Hepatocyte (in vitro differentiated cells): ENCODE measurements around the gene NTRK1. TPM values are rescaled to one million over a fixed set of nuclear protein-coding genes. Genes with fewer than 3 reads are reported as not detected.
A peak's percentile ranks its signal among the peaks of the same experiment; 100 is the strongest.

Experiments used
- DNase-seq: peaks from one replicate; pipeline ENCODE4 v3.0.0-alpha.2; 2016; ENCODE audit warnings: low spot score
- H2AFZ ChIP-seq: fragments of 200-600 bp; sonication (generic); 2 replicates; pipeline ENCODE4 v1.6.0; 2016; ENCODE audit warnings: antibody characterized with exemption, mild to moderate bottlenecking
- H3K27ac ChIP-seq: fragments of 200-600 bp; sonication (generic); 2 replicates; pipeline ENCODE4 v1.5.1; 2016; ENCODE audit warnings: mild to moderate bottlenecking
- H3K27me3 ChIP-seq: fragments of 200-600 bp; sonication (generic); 2 replicates; pipeline ENCODE4 v1.6.1; 2016
- H3K36me3 ChIP-seq: fragments of 200-600 bp; sonication (generic); replicated peaks from 2 replicates; pipeline ENCODE4 v1.5.1; 2016; ENCODE audit warnings: low read depth; ENCODE audit not compliant: insufficient read depth
- H3K4me1 ChIP-seq: fragments of 200-600 bp; sonication (generic); 2 replicates; pipeline ENCODE4 v1.5.1; 2016; ENCODE audit warnings: mild to moderate bottlenecking, moderate library complexity; ENCODE audit not compliant: insufficient read depth
- H3K4me2 ChIP-seq: fragments of 200-600 bp; sonication (generic); 2 replicates; pipeline ENCODE4 v1.6.0; 2016
- H3K4me3 ChIP-seq: fragments of 200-600 bp; sonication (generic); 2 replicates; pipeline ENCODE4 v1.5.1; 2016; ENCODE audit warnings: mild to moderate bottlenecking
- H3K79me2 ChIP-seq: fragments of 200-600 bp; sonication (generic); 2 replicates; pipeline ENCODE4 v1.6.0; 2017; ENCODE audit warnings: mild to moderate bottlenecking
- H3K9me2 ChIP-seq: fragments of 200-600 bp; sonication (generic); replicated peaks from 2 replicates; pipeline ENCODE4 v1.6.0; 2017; ENCODE audit warnings: mild to moderate bottlenecking; ENCODE audit not compliant: insufficient read depth
- H3K9me3 ChIP-seq: fragments of 200-600 bp; sonication (generic); 2 replicates; pipeline ENCODE4 v1.5.1; 2016; ENCODE audit warnings: low read depth, mild to moderate bottlenecking
- H4K20me1 ChIP-seq: fragments of 200-600 bp; sonication (generic); 2 replicates; pipeline ENCODE4 v1.6.0; 2016; ENCODE audit warnings: mild to moderate bottlenecking; ENCODE audit not compliant: insufficient read depth, poor library complexity, severe bottlenecking
- CTCF ChIP-seq: fragments of 200-600 bp; sonication (generic); IDR thresholded peaks from 2 replicates; pipeline ENCODE4 v1.5.1; 2016; ENCODE audit warnings: antibody characterized with exemption, mild to moderate bottlenecking; ENCODE audit not compliant: poor library complexity
- EZH2 ChIP-seq: fragments of 200-600 bp; sonication (generic); IDR thresholded peaks from 2 replicates; pipeline ENCODE4 v1.6.1; 2016; ENCODE audit warnings: antibody characterized with exemption, mild to moderate bottlenecking, borderline replicate concordance
- EZH2phosphoT487 ChIP-seq: fragments of 200-600 bp; sonication (generic); IDR thresholded peaks from one replicate; pipeline ENCODE4 v1.6.1; 2018; ENCODE audit warnings: antibody characterized with exemption, mild to moderate bottlenecking, low read depth, moderate library complexity; ENCODE audit not compliant: unreplicated experiment, severe bottlenecking
- WGBS: methylation state at CpG from one replicate; pipeline ENCODE4 v1.1.6; 2016; ENCODE audit warnings: low lambda C conversion rate; ENCODE audit errors: missing lambda C conversion rate; 5-methylcytosine and 5-hydroxymethylcytosine counted together
- polyA plus RNA-seq: library from polyadenylated mRNA; unstranded; fragments of >200 nt; fragmentation: Nextera tagmentation; extraction: Ambion mirVana; gene quantifications from 2 replicates; pipeline ENCODE4 v1.2.1, GENCODE V29; 2016
- total RNA-seq: library from RNA; depleted of rRNA; stranded (reverse); fragments of >200 nt; gene quantifications from 2 replicates; pipeline ENCODE4 v1.2.3, GENCODE V29; 2014

Gene NTRK1
- total and polyA plus RNA-seq, 2 experiments from 2014 or later = 0.13 TPM; not detected in 1

- Histone ChIP-seq H3K79me2 (no peaks in the 10 kb centered on the region), H3K36me3 (no peaks in the 10 kb centered on the region), H3K9me2 (no peaks in the 10 kb centered on the region), H3K9me3 (no peaks in the 10 kb centered on the region), H3K4me1 (peaks cover 27% of the 10 kb centered on the region), H3K27ac (no peak overlapping the region), H3K4me3 (no peak overlapping the region), H3K4me2 (peak overlapping the region; percentile 80), H4K20me1 (no peaks in the 10 kb centered on the region), H2AFZ (no peak overlapping the region), H3K27me3 (peaks cover 85% of the 10 kb centered on the region)
- no peak for DNase-seq
- WGBS = 13% methylated on average over 11 of the region's 11 CpGs
- TF ChIP-seq CTCF (no peak), EZH2 (peak; percentile 61)
Observed at GRCh38 chr1:156922986-156923669, 62.5 kb downstream of the NTRK1 start.

- Histone ChIP-seq H3K4me3 (no peak overlapping the region), H3K9me2 (no peaks in the 10 kb centered on the region), H3K4me1 (peaks cover 27% of the 10 kb centered on the region), H4K20me1 (no peaks in the 10 kb centered on the region), H3K27me3 (peaks cover 89% of the 10 kb centered on the region), H2AFZ (no peak overlapping the region), H3K79me2 (no peaks in the 10 kb centered on the region), H3K9me3 (no peaks in the 10 kb centered on the region), H3K36me3 (no peaks in the 10 kb centered on the region), H3K4me2 (peak overlapping the region; percentile 80), H3K27ac (no peak overlapping the region)
- 3% methylated on average over 42 of the region's 64 CpGs for WGBS
- TF ChIP-seq EZH2 = peak; percentile 57
- no peak for TF ChIP-seq CTCF
- TF ChIP-seq EZH2phosphoT487 = no peak
- DNase-seq = no peak
Observed at GRCh38 chr1:156923670-156924477, 63.2 kb downstream of the NTRK1 start.

GRCh38 chr1:156924478-156925153 is 64.0 kb downstream of the NTRK1 start:
- WGBS = 24% methylated on average over 14 of the region's 22 CpGs
- TF ChIP-seq EZH2phosphoT487 (no peak), CTCF (no peak), EZH2 (no peak)
- DNase-seq = no peak
- H3K79me2 ChIP-seq = no peaks in the 10 kb centered on the region
- peak overlapping the region; percentile 80 for H3K4me2 ChIP-seq
- no peaks in the 10 kb centered on the region for H4K20me1 ChIP-seq
- peaks cover 27% of the 10 kb centered on the region for H3K4me1 ChIP-seq
- H3K4me3 ChIP-seq = no peak overlapping the region
- no peak overlapping the region for H3K27ac ChIP-seq
- H2AFZ ChIP-seq = no peak overlapping the region
- no peaks in the 10 kb centered on the region for H3K9me2 ChIP-seq
- H3K36me3 ChIP-seq = no peaks in the 10 kb centered on the region
- H3K27me3 ChIP-seq = peaks cover 92% of the 10 kb centered on the region
- no peaks in the 10 kb centered on the region for H3K9me3 ChIP-seq
